Fibroblast of lung (primary cell): Measurements from ENCODE around the gene MBD3L2.

ENCODE experiments used
- EZH2 ChIP-seq: IDR thresholded peaks from 2 replicates; pipeline ENCODE4 v1.5.1; 2012; ENCODE audit warnings: low read length, control low read depth, mild to moderate bottlenecking; ENCODE audit errors: missing control alignments
- TF ChIP-seq, protein P1 (sequence below), 2 donors: IDR thresholded peaks in 1 of 2; conservative IDR thresholded peaks in 1 of 2; 1 replicate in 1 of 2; 2 replicates in 1 of 2; pipeline ENCODE4 v1.5.1; 2011 to 2012; ENCODE audit warnings: low read length in 2 of 2, control low read depth in 1 of 2, inconsistent platforms in 1 of 2, low read depth in 1 of 2, mild to moderate bottlenecking in 1 of 2

DNA sequence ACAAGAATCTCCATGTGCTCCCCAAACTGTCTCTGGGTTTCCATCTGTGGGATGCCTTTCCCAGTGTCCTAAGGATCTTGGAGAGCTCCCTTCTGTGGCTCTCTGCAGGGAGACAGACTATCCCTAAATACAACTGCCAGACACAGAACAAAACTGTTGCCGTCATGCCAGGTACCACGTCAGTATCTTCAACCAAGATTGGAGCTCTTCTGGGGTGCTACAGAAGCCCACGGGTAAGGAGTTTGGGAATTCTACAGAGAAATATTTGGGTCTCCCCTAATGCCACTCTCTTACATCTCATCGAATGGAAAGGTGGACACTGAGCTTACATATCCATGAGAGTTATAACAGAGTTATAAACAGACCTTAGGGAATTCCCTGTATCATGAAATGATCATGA, 14.2 kb downstream of the MBD3L2 start:
- TF ChIP-seq, protein P1, sequence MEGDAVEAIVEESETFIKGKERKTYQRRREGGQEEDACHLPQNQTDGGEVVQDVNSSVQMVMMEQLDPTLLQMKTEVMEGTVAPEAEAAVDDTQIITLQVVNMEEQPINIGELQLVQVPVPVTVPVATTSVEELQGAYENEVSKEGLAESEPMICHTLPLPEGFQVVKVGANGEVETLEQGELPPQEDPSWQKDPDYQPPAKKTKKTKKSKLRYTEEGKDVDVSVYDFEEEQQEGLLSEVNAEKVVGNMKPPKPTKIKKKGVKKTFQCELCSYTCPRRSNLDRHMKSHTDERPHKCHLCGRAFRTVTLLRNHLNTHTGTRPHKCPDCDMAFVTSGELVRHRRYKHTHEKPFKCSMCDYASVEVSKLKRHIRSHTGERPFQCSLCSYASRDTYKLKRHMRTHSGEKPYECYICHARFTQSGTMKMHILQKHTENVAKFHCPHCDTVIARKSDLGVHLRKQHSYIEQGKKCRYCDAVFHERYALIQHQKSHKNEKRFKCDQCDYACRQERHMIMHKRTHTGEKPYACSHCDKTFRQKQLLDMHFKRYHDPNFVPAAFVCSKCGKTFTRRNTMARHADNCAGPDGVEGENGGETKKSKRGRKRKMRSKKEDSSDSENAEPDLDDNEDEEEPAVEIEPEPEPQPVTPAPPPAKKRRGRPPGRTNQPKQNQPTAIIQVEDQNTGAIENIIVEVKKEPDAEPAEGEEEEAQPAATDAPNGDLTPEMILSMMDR (conservative IDR thresholded peaks at IDR 0.05 in 1 of 2, IDR thresholded peaks at IDR 0.05 in 1 of 2; ENCODE audit: low read depth in 1 of 2, low read length in 2 of 2), result no peak
- no peak for TF ChIP-seq EZH2
